OCI-LY3 (cell line): Measurements from ENCODE around the gene TRIM10.

Experiments
- CTCF ChIP-seq: fragments of 200-600, 300-600 bp; sonication (generic); IDR thresholded peaks from 2 replicates; pipeline ENCODE4 v1.5.1; 2014; ENCODE audit warnings: antibody characterized with exemption, low read length, low read depth
- EZH2phosphoT487 ChIP-seq: fragments of 200-600 bp; shearing (Covaris generic); IDR thresholded peaks from 2 replicates; pipeline ENCODE4 v1.6.1; 2018; ENCODE audit warnings: antibody characterized with exemption, mixed run types, low read depth

- TF ChIP-seq CTCF = no peak
- no peak for TF ChIP-seq EZH2phosphoT487
These were observed 34.9 kb upstream of the TRIM10 start for GRCh38 chr6:30195951-30196350.
